Endothelial cell of umbilical vein (primary cell): ENCODE results near the gene SYT14.

Experiments used
- EZH2 ChIP-seq: IDR thresholded peaks from 2 replicates; pipeline ENCODE4 v1.6.1; 2012; ENCODE audit warnings: borderline replicate concordance, low read depth, mild to moderate bottlenecking, moderate library complexity, low read length, inconsistent platforms; ENCODE audit not compliant: severe bottlenecking
- FOS ChIP-seq: IDR thresholded peaks from 2 replicates; pipeline ENCODE4 v1.6.1; 2011; ENCODE audit warnings: mild to moderate bottlenecking, low read length, moderate library complexity, borderline replicate concordance; ENCODE audit not compliant: insufficient read depth
- GATA2 ChIP-seq: IDR thresholded peaks from 2 replicates; pipeline ENCODE4 v1.7.0; 2011; ENCODE audit warnings: low read depth, mild to moderate bottlenecking, moderate library complexity, mixed read lengths, low read length; ENCODE audit not compliant: insufficient read length, insufficient read depth
- JUN ChIP-seq: IDR thresholded peaks from 2 replicates; pipeline ENCODE4 v1.6.1; 2011; ENCODE audit warnings: borderline replicate concordance, low read depth; ENCODE audit not compliant: insufficient read length, insufficient read depth
- MYC ChIP-seq: IDR thresholded peaks from one replicate; pipeline ENCODE4 v1.6.1; 2011; ENCODE audit warnings: mild to moderate bottlenecking, low read depth, low read length
- POLR2A ChIP-seq: IDR thresholded peaks from 2 replicates; pipeline ENCODE4 v1.6.1; 2012; ENCODE audit warnings: low read depth, mild to moderate bottlenecking, control low read depth, low read length
- POLR2AphosphoS5 ChIP-seq: IDR thresholded peaks from 2 replicates; pipeline ENCODE4 v1.6.1; 2012; ENCODE audit warnings: low read depth, mild to moderate bottlenecking, control low read depth, low read length, moderate library complexity; ENCODE audit not compliant: insufficient read depth
- TF ChIP-seq, protein P1 (sequence below), 2 donors: IDR thresholded peaks; 1 replicate in 1 of 2; 2 replicates in 1 of 2; pipeline ENCODE4 v1.5.1; 2011; ENCODE audit warnings: low read length in 2 of 2, mild to moderate bottlenecking in 2 of 2, moderate library complexity in 2 of 2, control low read depth in 1 of 2, inconsistent platforms in 1 of 2, low read depth in 1 of 2; ENCODE audit not compliant: insufficient read depth in 1 of 2; ENCODE audit errors: extremely low read depth in 1 of 2
- TF ChIP-seq, protein P2 (sequence below): IDR thresholded peaks from 2 replicates; pipeline ENCODE4 v1.6.1; 2011; ENCODE audit not compliant: insufficient read depth, insufficient read length

DNA sequence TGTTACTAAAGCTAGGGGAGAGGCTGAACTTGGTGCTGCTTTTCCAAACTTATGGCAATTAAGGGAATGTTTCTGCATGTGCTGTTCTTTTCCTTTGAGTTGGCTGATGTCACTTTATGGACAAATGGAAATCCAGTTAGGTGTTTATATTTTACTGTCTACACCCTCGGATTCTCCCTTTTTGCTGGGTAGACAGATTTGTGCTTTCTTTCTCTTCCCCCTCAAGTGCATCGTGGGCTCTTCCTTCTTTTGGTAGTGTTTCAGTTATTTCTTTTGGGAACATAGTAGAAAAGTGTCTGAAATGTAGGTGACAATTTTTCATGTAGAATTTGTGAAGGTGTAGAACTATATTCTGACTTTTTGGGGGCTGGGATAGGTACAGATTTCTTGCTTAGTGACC lies 22.9 kb downstream of the SYT14 start:
- TF ChIP-seq POLR2A (no peak), EZH2 (no peak), POLR2AphosphoS5 (no peak), MYC (no peak), FOS (no peak), JUN (no peak), GATA2 (no peak)
- TF ChIP-seq, protein P1, sequence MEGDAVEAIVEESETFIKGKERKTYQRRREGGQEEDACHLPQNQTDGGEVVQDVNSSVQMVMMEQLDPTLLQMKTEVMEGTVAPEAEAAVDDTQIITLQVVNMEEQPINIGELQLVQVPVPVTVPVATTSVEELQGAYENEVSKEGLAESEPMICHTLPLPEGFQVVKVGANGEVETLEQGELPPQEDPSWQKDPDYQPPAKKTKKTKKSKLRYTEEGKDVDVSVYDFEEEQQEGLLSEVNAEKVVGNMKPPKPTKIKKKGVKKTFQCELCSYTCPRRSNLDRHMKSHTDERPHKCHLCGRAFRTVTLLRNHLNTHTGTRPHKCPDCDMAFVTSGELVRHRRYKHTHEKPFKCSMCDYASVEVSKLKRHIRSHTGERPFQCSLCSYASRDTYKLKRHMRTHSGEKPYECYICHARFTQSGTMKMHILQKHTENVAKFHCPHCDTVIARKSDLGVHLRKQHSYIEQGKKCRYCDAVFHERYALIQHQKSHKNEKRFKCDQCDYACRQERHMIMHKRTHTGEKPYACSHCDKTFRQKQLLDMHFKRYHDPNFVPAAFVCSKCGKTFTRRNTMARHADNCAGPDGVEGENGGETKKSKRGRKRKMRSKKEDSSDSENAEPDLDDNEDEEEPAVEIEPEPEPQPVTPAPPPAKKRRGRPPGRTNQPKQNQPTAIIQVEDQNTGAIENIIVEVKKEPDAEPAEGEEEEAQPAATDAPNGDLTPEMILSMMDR (IDR thresholded peaks at IDR 0.05; ENCODE audit: extremely low read depth in 1 of 2, insufficient read depth in 1 of 2, low read depth in 1 of 2, low read length in 2 of 2): no peak
- TF ChIP-seq, protein P2, sequence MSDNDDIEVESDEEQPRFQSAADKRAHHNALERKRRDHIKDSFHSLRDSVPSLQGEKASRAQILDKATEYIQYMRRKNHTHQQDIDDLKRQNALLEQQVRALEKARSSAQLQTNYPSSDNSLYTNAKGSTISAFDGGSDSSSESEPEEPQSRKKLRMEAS: no peak
